B cell (primary cell): ENCODE measurements around the gene STPG3.

Source experiments
- EZH2 ChIP-seq: IDR thresholded peaks from 2 replicates; pipeline ENCODE4 v1.6.1; 2012; ENCODE audit warnings: borderline replicate concordance, low read depth, mild to moderate bottlenecking, moderate library complexity, low read length; ENCODE audit not compliant: insufficient read depth, poor library complexity, severe bottlenecking
- TF ChIP-seq, protein P1 (sequence below): fragments of 200-600 bp; IDR thresholded peaks from one replicate; pipeline ENCODE4 v1.8.0; 2022; ENCODE audit warnings: antibody characterized with exemption, mild to moderate bottlenecking

- TF ChIP-seq, protein P1, sequence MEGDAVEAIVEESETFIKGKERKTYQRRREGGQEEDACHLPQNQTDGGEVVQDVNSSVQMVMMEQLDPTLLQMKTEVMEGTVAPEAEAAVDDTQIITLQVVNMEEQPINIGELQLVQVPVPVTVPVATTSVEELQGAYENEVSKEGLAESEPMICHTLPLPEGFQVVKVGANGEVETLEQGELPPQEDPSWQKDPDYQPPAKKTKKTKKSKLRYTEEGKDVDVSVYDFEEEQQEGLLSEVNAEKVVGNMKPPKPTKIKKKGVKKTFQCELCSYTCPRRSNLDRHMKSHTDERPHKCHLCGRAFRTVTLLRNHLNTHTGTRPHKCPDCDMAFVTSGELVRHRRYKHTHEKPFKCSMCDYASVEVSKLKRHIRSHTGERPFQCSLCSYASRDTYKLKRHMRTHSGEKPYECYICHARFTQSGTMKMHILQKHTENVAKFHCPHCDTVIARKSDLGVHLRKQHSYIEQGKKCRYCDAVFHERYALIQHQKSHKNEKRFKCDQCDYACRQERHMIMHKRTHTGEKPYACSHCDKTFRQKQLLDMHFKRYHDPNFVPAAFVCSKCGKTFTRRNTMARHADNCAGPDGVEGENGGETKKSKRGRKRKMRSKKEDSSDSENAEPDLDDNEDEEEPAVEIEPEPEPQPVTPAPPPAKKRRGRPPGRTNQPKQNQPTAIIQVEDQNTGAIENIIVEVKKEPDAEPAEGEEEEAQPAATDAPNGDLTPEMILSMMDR, result no peak
- TF ChIP-seq EZH2, result no peak
These were observed 525 bp upstream of the STPG3 start for GRCh38 chr9:137250329-137251193.
